Measurements from ENCODE around the gene MYO9A. TPM values are rescaled to one million over a fixed set of nuclear protein-coding genes. Genes with fewer than 3 reads are reported as not detected.

The MYO9A gene
- total RNA-seq, 1 experiment from 2014 or later, result 41.6 TPM

DNA sequence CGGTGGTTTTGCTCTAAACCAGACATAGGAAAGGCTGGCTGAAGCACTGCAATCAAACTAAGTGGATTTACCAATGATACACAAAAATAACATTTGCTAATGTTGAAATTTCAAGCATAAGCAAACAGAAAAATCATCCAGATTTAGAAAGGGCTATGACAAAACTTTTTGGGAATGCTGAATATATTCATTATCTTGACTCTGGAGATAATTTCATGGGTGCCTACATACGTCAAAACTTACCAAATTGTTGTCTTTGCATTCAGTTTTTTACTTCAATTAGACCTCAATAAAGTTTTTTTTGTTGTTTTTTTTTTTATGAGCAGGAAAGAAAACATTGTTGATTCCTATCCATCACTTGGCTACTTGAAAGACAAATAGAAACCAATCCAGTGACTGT, 166.8 kb downstream of the MYO9A start:
- Histone ChIP-seq H3K4me3 (ENCODE audit: low read depth in 2 of 2, low read length in 2 of 2) (no peak overlapping the region), H3K27me3 (ENCODE audit: control insufficient read depth, insufficient read depth, low read length) (no peaks in the 10 kb centered on the region), H3K4me1 (ENCODE audit: control insufficient read depth, insufficient read depth, low read length) (no peaks in the 10 kb centered on the region), H3K36me3 (ENCODE audit: control insufficient read depth, insufficient read depth, low read length) (no peaks in the 10 kb centered on the region), H3K9me3 (ENCODE audit: control insufficient read depth, insufficient read depth, low read depth, low read length) (no peaks in the 10 kb centered on the region), H3K27ac (ENCODE audit: low read length) (no peak overlapping the region)
- ChIA-PET POLR2A (no interaction called here), CTCF (no interaction called here)
- DNase-seq (ENCODE audit: low read depth, low spot score) (no peak), ATAC-seq (no peak)
- in situ Hi-C loops (cut with HindIII; ENCODE audit: low pct_unique_long_range_greater_than_20kb, low sequenced_read_pairs), result no loop called here
- intact Hi-C loops (cut with micrococcal nuclease; ENCODE audit: unreplicated experiment), result no loop called here
- BruUV-seq (replicated peaks), result no TSS peak
- TF ChIP-seq TCF7L2 (IDR thresholded peaks at IDR 0.05; ENCODE audit: low read depth, low read length), result no peak

DNA sequence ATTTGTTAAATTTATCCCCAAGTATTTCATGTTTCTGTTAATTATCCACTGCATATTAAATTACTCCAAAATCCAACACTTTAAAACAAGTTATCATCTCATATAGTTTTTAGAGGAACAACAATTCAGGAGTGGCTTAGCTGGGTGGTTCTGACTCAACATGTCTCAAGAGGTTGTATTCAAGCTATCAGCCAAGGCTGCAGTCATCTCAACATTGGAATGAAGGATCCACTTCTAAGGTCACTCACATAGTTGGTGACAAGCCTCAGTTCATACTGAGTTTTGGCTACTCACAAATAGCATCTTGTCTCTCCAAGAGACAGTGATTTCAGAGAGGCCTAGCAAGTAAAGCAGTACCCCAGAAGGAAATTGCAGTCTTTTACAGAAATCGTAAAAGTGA, 172.9 kb downstream of the MYO9A start:
- TF ChIP-seq SIN3A (IDR thresholded peaks at IDR 0.05; ENCODE audit: borderline replicate concordance, insufficient read depth, low read depth, low read length) (no peak), POLR2AphosphoS5 (IDR thresholded peaks at IDR 0.05; ENCODE audit: low read depth, low read length) (no peak), TCF7L2 (IDR thresholded peaks at IDR 0.05; ENCODE audit: low read depth, low read length) (no peak)
- TF ChIP-seq, protein P1, sequence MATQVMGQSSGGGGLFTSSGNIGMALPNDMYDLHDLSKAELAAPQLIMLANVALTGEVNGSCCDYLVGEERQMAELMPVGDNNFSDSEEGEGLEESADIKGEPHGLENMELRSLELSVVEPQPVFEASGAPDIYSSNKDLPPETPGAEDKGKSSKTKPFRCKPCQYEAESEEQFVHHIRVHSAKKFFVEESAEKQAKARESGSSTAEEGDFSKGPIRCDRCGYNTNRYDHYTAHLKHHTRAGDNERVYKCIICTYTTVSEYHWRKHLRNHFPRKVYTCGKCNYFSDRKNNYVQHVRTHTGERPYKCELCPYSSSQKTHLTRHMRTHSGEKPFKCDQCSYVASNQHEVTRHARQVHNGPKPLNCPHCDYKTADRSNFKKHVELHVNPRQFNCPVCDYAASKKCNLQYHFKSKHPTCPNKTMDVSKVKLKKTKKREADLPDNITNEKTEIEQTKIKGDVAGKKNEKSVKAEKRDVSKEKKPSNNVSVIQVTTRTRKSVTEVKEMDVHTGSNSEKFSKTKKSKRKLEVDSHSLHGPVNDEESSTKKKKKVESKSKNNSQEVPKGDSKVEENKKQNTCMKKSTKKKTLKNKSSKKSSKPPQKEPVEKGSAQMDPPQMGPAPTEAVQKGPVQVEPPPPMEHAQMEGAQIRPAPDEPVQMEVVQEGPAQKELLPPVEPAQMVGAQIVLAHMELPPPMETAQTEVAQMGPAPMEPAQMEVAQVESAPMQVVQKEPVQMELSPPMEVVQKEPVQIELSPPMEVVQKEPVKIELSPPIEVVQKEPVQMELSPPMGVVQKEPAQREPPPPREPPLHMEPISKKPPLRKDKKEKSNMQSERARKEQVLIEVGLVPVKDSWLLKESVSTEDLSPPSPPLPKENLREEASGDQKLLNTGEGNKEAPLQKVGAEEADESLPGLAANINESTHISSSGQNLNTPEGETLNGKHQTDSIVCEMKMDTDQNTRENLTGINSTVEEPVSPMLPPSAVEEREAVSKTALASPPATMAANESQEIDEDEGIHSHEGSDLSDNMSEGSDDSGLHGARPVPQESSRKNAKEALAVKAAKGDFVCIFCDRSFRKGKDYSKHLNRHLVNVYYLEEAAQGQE (IDR thresholded peaks at IDR 0.05; ENCODE audit: insufficient read depth in 1 of 2, low read depth in 2 of 2, low read length in 1 of 2), result no peak
- TF ChIP-seq, protein P2, sequence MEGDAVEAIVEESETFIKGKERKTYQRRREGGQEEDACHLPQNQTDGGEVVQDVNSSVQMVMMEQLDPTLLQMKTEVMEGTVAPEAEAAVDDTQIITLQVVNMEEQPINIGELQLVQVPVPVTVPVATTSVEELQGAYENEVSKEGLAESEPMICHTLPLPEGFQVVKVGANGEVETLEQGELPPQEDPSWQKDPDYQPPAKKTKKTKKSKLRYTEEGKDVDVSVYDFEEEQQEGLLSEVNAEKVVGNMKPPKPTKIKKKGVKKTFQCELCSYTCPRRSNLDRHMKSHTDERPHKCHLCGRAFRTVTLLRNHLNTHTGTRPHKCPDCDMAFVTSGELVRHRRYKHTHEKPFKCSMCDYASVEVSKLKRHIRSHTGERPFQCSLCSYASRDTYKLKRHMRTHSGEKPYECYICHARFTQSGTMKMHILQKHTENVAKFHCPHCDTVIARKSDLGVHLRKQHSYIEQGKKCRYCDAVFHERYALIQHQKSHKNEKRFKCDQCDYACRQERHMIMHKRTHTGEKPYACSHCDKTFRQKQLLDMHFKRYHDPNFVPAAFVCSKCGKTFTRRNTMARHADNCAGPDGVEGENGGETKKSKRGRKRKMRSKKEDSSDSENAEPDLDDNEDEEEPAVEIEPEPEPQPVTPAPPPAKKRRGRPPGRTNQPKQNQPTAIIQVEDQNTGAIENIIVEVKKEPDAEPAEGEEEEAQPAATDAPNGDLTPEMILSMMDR (IDR thresholded peaks at IDR 0.05), result no peak
- Histone ChIP-seq H3K27me3 (ENCODE audit: control insufficient read depth, insufficient read depth, low read length) (no peaks in the 10 kb centered on the region), H3K9me3 (ENCODE audit: control insufficient read depth, insufficient read depth, low read depth, low read length) (no peaks in the 10 kb centered on the region), H3K4me3 (ENCODE audit: low read depth in 2 of 2, low read length in 2 of 2) (no peak overlapping the region), H3K36me3 (ENCODE audit: control insufficient read depth, insufficient read depth, low read length) (no peaks in the 10 kb centered on the region), H3K27ac (ENCODE audit: low read length) (no peak overlapping the region), H3K4me1 (ENCODE audit: control insufficient read depth, insufficient read depth, low read length) (no peaks in the 10 kb centered on the region)
- in situ Hi-C loops (cut with HindIII; ENCODE audit: low pct_unique_long_range_greater_than_20kb, low sequenced_read_pairs) (no loop called here), intact Hi-C loops (cut with micrococcal nuclease; ENCODE audit: unreplicated experiment) (no loop called here)
- ChIA-PET CTCF (interaction anchor here (0.6 to 0.7 kb wide), 2 partner anchors 35 to 1134 kb away, joined by 3 to 4 read pairs; no protein-coding TSS in a partner anchor), POLR2A (no interaction called here)
- ATAC-seq, result no peak
- no peak for DNase-seq (ENCODE audit: low read depth, low spot score)
- BruUV-seq (replicated peaks), result no TSS peak

DNA sequence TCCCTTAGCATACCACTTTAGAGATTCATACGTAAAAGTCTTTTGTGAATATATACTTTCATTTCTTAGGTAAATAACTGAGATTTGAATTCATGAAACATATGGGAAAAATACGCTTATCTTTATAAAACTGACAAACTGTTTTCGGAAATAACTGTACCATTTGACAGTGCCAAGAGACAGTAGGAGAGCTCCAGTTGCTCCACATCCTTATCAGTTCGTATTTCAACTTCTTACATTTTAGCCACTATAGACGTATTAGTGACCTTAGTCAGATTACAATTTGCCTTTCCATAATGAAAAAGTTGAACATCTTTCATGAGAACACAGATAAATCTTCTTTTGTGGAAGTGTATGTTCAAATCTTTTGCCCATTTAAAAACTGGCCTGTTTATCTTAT, 174.1 kb downstream of the MYO9A start:
- Histone ChIP-seq H3K9me3 (ENCODE audit: control insufficient read depth, insufficient read depth, low read depth, low read length) (no peaks in the 10 kb centered on the region), H3K4me1 (ENCODE audit: control insufficient read depth, insufficient read depth, low read length) (no peaks in the 10 kb centered on the region), H3K27me3 (ENCODE audit: control insufficient read depth, insufficient read depth, low read length) (no peaks in the 10 kb centered on the region), H3K27ac (ENCODE audit: low read length) (no peak overlapping the region), H3K36me3 (ENCODE audit: control insufficient read depth, insufficient read depth, low read length) (no peaks in the 10 kb centered on the region), H3K4me3 (ENCODE audit: low read depth in 2 of 2, low read length in 2 of 2) (no peak overlapping the region)
- CTCF ChIA-PET, result no interaction called here
- TF ChIP-seq, protein P1 (IDR thresholded peaks at IDR 0.05; ENCODE audit: insufficient read depth in 1 of 2, low read depth in 2 of 2, low read length in 1 of 2), result no peak
- no peak for TF ChIP-seq POLR2AphosphoS5 (IDR thresholded peaks at IDR 0.05; ENCODE audit: low read depth, low read length)
- TF ChIP-seq, protein P2 (IDR thresholded peaks at IDR 0.05), result no peak
- no peak for TF ChIP-seq TCF7L2 (IDR thresholded peaks at IDR 0.05; ENCODE audit: low read depth, low read length)
- TF ChIP-seq SIN3A (IDR thresholded peaks at IDR 0.05; ENCODE audit: borderline replicate concordance, insufficient read depth, low read depth, low read length), result no peak
- DNase-seq (ENCODE audit: low read depth, low spot score), result no peak
- no TSS peak for BruUV-seq (replicated peaks)
- in situ Hi-C loops (cut with HindIII; ENCODE audit: low pct_unique_long_range_greater_than_20kb, low sequenced_read_pairs), result no loop called here
- no peak for ATAC-seq
- intact Hi-C loops (cut with micrococcal nuclease; ENCODE audit: unreplicated experiment), result no loop called here
- POLR2A ChIA-PET, result interaction anchor here (0.7 kb wide), 1 partner anchor 21 kb away, joined by 4 read pairs; no protein-coding TSS in a partner anchor

Data from Panc1 (cell line).